ENCODE results near the gene F2RL2. TPM values are rescaled to one million over a fixed set of nuclear protein-coding genes. Genes with fewer than 3 reads are reported as not detected.
A peak's percentile ranks its signal among the peaks of the same experiment; 100 is the strongest.

F2RL2 gene
- total RNA-seq, 6 experiments from 2014 or later: 0.09 to 2.1 (median 1.6) TPM; not detected in 1

GRCh38 chr5:76601470-76601869, 21.7 kb downstream of the F2RL2 start:
- intact Hi-C loops (cut with DNase I): no loop called here
- H3K4me1 ChIP-seq: no peaks in the 10 kb centered on the region
- no peaks in the 10 kb centered on the region for H3K27me3 ChIP-seq
- H3K27ac ChIP-seq: no peak overlapping the region
- H3K4me3 ChIP-seq: no peak overlapping the region
- ATAC-seq: peak; percentile 88 to 94 (median 91)
- WGBS (ENCODE audit: insufficient coverage, low coverage, low lambda C conversion rate, missing lambda C conversion rate): 26% methylated on average over 3 of the region's 3 CpGs
- TF ChIP-seq, protein P1, sequence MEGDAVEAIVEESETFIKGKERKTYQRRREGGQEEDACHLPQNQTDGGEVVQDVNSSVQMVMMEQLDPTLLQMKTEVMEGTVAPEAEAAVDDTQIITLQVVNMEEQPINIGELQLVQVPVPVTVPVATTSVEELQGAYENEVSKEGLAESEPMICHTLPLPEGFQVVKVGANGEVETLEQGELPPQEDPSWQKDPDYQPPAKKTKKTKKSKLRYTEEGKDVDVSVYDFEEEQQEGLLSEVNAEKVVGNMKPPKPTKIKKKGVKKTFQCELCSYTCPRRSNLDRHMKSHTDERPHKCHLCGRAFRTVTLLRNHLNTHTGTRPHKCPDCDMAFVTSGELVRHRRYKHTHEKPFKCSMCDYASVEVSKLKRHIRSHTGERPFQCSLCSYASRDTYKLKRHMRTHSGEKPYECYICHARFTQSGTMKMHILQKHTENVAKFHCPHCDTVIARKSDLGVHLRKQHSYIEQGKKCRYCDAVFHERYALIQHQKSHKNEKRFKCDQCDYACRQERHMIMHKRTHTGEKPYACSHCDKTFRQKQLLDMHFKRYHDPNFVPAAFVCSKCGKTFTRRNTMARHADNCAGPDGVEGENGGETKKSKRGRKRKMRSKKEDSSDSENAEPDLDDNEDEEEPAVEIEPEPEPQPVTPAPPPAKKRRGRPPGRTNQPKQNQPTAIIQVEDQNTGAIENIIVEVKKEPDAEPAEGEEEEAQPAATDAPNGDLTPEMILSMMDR (IDR thresholded peaks at IDR 0.05): peak; percentile 60 to 84 (median 74)
- TF ChIP-seq POLR2A (IDR thresholded peaks at IDR 0.05): no peak
- H3K36me3 ChIP-seq: peaks cover 0 to 40% (median 13%) of the 10 kb centered on the region in 4 donors
- no peak for DNase-seq
- no peaks in the 10 kb centered on the region for H3K9me3 ChIP-seq

GRCh38 chr5:76600716-76601115, 22.5 kb downstream of the F2RL2 start:
- 73% methylated on average over 4 of the region's 4 CpGs for WGBS (ENCODE audit: insufficient coverage, low coverage, low lambda C conversion rate, missing lambda C conversion rate)
- H3K9me3 ChIP-seq: no peaks in the 10 kb centered on the region
- TF ChIP-seq, protein P1 (IDR thresholded peaks at IDR 0.05): no peak
- no peak for TF ChIP-seq POLR2A (IDR thresholded peaks at IDR 0.05)
- peaks cover 0 to 36% (median 12%) of the 10 kb centered on the region in 4 donors for H3K36me3 ChIP-seq
- no peaks in the 10 kb centered on the region for H3K4me1 ChIP-seq
- DNase-seq (no peak), ATAC-seq (no peak)
- no peak overlapping the region for H3K27ac ChIP-seq
- no peak overlapping the region for H3K4me3 ChIP-seq
- intact Hi-C loops (cut with DNase I): no loop called here
- H3K27me3 ChIP-seq: no peaks in the 10 kb centered on the region

- DNase-seq (no peak), ATAC-seq (no peak)
- intact Hi-C loops (cut with DNase I): no loop called here
- no peaks in the 10 kb centered on the region for H3K4me1 ChIP-seq
- H3K4me3 ChIP-seq: no peak overlapping the region
- no peak overlapping the region for H3K27ac ChIP-seq
- H3K9me3 ChIP-seq: no peaks in the 10 kb centered on the region
- no peak for TF ChIP-seq POLR2A (IDR thresholded peaks at IDR 0.05)
- TF ChIP-seq, protein P1 (IDR thresholded peaks at IDR 0.05): no peak
- WGBS (ENCODE audit: insufficient coverage, low coverage, low lambda C conversion rate, missing lambda C conversion rate): 92% methylated on average over 2 of the region's 2 CpGs
- peaks cover 0 to 32% (median 12%) of the 10 kb centered on the region in 4 donors for H3K36me3 ChIP-seq
- no peaks in the 10 kb centered on the region for H3K27me3 ChIP-seq
Measured at GRCh38 chr5:76598531-76598930, 24.7 kb downstream of the F2RL2 start.

- intact Hi-C loops (cut with DNase I): no loop called here
- peaks cover 0 to 39% (median 16%) of the 10 kb centered on the region in 4 donors for H3K36me3 ChIP-seq
- no peak for DNase-seq
- no peak overlapping the region for H3K4me3 ChIP-seq
- no peak overlapping the region for H3K27ac ChIP-seq
- H3K27me3 ChIP-seq: no peaks in the 10 kb centered on the region
- WGBS (ENCODE audit: insufficient coverage, low coverage, low lambda C conversion rate, missing lambda C conversion rate): 61% methylated on average over 3 of the region's 3 CpGs
- TF ChIP-seq, protein P1 (IDR thresholded peaks at IDR 0.05): no peak
- TF ChIP-seq POLR2A (IDR thresholded peaks at IDR 0.05): no peak
- H3K9me3 ChIP-seq: no peaks in the 10 kb centered on the region
- no peaks in the 10 kb centered on the region for H3K4me1 ChIP-seq
- no peak for ATAC-seq
Measured at GRCh38 chr5:76595755-76596481, 27.3 kb downstream of the F2RL2 start.
